Vagina (tissue), 2 donors: ENCODE measurements around the gene NEMF.

Source experiments
- CTCF ChIP-seq, 3 experiments: fragments of 450-650 bp in 2 of 3; fragments of 200-600 bp in 1 of 3; sonication (generic) in 1 of 3; IDR thresholded peaks; one replicate each; pipeline ENCODE4 v1.5.1; 2017 to 2019; ENCODE audit warnings: antibody characterized with exemption in 3 of 3, mild to moderate bottlenecking in 2 of 3, moderate library complexity in 2 of 3
- POLR2A ChIP-seq, 2 donors: fragments of 450-650 bp; IDR thresholded peaks; one replicate each; pipeline ENCODE4 v1.6.1; 2017; ENCODE audit warnings: antibody characterized with exemption in 2 of 2, mild to moderate bottlenecking in 2 of 2, moderate library complexity in 2 of 2

GRCh38 chr14:49755378-49755777 lies 97.2 kb downstream of the NEMF start:
- TF ChIP-seq CTCF (IDR thresholded peaks at IDR 0.05), result no peak
- TF ChIP-seq POLR2A (IDR thresholded peaks at IDR 0.05), result no peak
